ENCODE data around the gene HLA-DPB1.

Gene HLA-DPB1

DNA sequence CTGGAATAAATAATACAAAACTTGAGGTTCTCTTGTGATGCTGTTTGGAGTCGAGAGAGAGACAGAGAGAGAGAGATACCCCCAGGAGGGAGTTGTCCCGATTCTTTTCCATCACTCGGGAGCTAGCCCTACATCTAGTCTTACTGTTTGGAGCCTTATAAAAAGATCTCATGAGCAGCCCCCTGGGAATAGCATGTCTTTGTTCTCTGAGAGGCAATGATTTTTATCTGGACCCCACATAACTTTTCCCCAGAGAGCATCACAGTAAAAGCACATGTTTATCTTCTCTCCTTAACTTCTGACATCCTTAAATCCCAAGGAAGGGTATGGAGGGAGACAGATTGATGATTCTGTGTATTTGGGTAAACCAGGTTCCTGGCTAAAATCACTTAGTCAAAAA lies 45.5 kb upstream of the HLA-DPB1 start:
- H3K27ac ChIP-seq (ENCODE audit: low read depth, low read length, poor library complexity, severe bottlenecking): no peak overlapping the region
- no peak overlapping the region for H2AFZ ChIP-seq (ENCODE audit: low read length)
- H3F3A ChIP-seq (ENCODE audit: insufficient read depth, low read length): no peaks in the 10 kb centered on the region
- no peak overlapping the region for H3K9ac ChIP-seq (ENCODE audit: low read length)
- H3K79me2 ChIP-seq (ENCODE audit: insufficient read depth, low read length): no peaks in the 10 kb centered on the region
- H3K4me1 ChIP-seq (ENCODE audit: insufficient read depth, low read length, severe bottlenecking): no peaks in the 10 kb centered on the region
- no peak overlapping the region for H3K4me3 ChIP-seq (ENCODE audit: low read depth, low read length, poor library complexity, severe bottlenecking)
- no peaks in the 10 kb centered on the region; the same call in 1 of the 2 replicates for H3K36me3 ChIP-seq (ENCODE audit: insufficient read depth, low read length)
- no peak overlapping the region for H3K4me2 ChIP-seq (ENCODE audit: low read length)
- TF ChIP-seq, protein P1, sequence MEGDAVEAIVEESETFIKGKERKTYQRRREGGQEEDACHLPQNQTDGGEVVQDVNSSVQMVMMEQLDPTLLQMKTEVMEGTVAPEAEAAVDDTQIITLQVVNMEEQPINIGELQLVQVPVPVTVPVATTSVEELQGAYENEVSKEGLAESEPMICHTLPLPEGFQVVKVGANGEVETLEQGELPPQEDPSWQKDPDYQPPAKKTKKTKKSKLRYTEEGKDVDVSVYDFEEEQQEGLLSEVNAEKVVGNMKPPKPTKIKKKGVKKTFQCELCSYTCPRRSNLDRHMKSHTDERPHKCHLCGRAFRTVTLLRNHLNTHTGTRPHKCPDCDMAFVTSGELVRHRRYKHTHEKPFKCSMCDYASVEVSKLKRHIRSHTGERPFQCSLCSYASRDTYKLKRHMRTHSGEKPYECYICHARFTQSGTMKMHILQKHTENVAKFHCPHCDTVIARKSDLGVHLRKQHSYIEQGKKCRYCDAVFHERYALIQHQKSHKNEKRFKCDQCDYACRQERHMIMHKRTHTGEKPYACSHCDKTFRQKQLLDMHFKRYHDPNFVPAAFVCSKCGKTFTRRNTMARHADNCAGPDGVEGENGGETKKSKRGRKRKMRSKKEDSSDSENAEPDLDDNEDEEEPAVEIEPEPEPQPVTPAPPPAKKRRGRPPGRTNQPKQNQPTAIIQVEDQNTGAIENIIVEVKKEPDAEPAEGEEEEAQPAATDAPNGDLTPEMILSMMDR (IDR thresholded peaks at IDR 0.05; ENCODE audit: low read length): no peak
- no peak for TF ChIP-seq EZH2 (IDR thresholded peaks at IDR 0.05; ENCODE audit: borderline replicate concordance, low read length)
- H3K27me3 ChIP-seq (ENCODE audit: insufficient read depth, low read length): no peaks in the 10 kb centered on the region
- H4K20me1 ChIP-seq (ENCODE audit: insufficient read depth, low read length): no peaks in the 10 kb centered on the region
- no peaks in the 10 kb centered on the region for H3K9me2 ChIP-seq (ENCODE audit: low read depth, low read length)
- H3K9me3 ChIP-seq (ENCODE audit: low read length): peaks cover 4% of the 10 kb centered on the region; the same call in 1 of the 2 replicates

GRCh38 chr6:33034554-33034953 lies 41.2 kb upstream of the HLA-DPB1 start:
- Histone ChIP-seq H3K4me3 (ENCODE audit: low read depth, low read length, poor library complexity, severe bottlenecking) (no peak overlapping the region), H2AFZ (ENCODE audit: low read length) (no peak overlapping the region), H3K4me2 (ENCODE audit: low read length) (no peak overlapping the region), H3K27me3 (ENCODE audit: insufficient read depth, low read length) (no peaks in the 10 kb centered on the region), H3K4me1 (ENCODE audit: insufficient read depth, low read length, severe bottlenecking) (no peaks in the 10 kb centered on the region), H3K9me3 (ENCODE audit: low read length) (peaks cover 5% of the 10 kb centered on the region; the same call in 1 of the 2 replicates), H3F3A (ENCODE audit: insufficient read depth, low read length) (no peaks in the 10 kb centered on the region), H3K36me3 (ENCODE audit: insufficient read depth, low read length) (no peaks in the 10 kb centered on the region), H4K20me1 (ENCODE audit: insufficient read depth, low read length) (no peaks in the 10 kb centered on the region), H3K27ac (ENCODE audit: low read depth, low read length, poor library complexity, severe bottlenecking) (no peak overlapping the region), H3K79me2 (ENCODE audit: insufficient read depth, low read length) (no peaks in the 10 kb centered on the region), H3K9ac (ENCODE audit: low read length) (no peak overlapping the region), H3K9me2 (ENCODE audit: low read depth, low read length) (no peaks in the 10 kb centered on the region)
- TF ChIP-seq, protein P1 (IDR thresholded peaks at IDR 0.05; ENCODE audit: low read length): no peak
- no peak for TF ChIP-seq EZH2 (IDR thresholded peaks at IDR 0.05; ENCODE audit: borderline replicate concordance, low read length)

DNA sequence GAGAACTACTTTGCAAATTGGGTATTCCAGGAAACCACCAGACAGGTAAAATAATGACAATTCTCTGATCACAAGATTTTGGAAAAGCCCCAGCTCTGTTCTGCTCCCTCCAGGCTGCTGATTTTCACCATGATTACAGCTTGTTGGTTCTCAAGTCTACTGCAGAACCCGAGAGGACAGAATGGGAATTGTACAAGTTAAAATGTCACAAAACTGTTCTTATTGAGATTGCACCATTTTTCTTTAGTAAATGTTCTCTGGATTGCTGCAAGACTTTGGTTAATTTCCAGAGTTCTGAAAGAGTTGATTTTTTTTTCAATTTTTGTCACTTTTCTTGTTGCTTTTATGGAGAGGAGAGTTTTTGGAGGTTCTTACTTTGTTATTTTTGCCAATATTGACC lies 39.3 kb upstream of the HLA-DPB1 start:
- H4K20me1 ChIP-seq (ENCODE audit: insufficient read depth, low read length): no peaks in the 10 kb centered on the region
- TF ChIP-seq, protein P1 (IDR thresholded peaks at IDR 0.05; ENCODE audit: low read length): no peak
- no peak for TF ChIP-seq EZH2 (IDR thresholded peaks at IDR 0.05; ENCODE audit: borderline replicate concordance, low read length)
- H3K27me3 ChIP-seq (ENCODE audit: insufficient read depth, low read length): no peaks in the 10 kb centered on the region

More for the DNA sequence above, 39.3 kb upstream of the HLA-DPB1 start:
- no peaks in the 10 kb centered on the region for H3K79me2 ChIP-seq (ENCODE audit: insufficient read depth, low read length)
- H3F3A ChIP-seq (ENCODE audit: insufficient read depth, low read length): no peaks in the 10 kb centered on the region
- no peak overlapping the region for H2AFZ ChIP-seq (ENCODE audit: low read length)
- no peaks in the 10 kb centered on the region for H3K36me3 ChIP-seq (ENCODE audit: insufficient read depth, low read length)
- no peak overlapping the region for H3K9ac ChIP-seq (ENCODE audit: low read length)
- H3K27ac ChIP-seq (ENCODE audit: low read depth, low read length, poor library complexity, severe bottlenecking): no peak overlapping the region
- no peaks in the 10 kb centered on the region for H3K9me2 ChIP-seq (ENCODE audit: low read depth, low read length)
- H3K4me2 ChIP-seq (ENCODE audit: low read length): no peak overlapping the region
- no peak overlapping the region for H3K4me3 ChIP-seq (ENCODE audit: low read depth, low read length, poor library complexity, severe bottlenecking)
- H3K4me1 ChIP-seq (ENCODE audit: insufficient read depth, low read length, severe bottlenecking): no peaks in the 10 kb centered on the region
- peaks cover 5% of the 10 kb centered on the region; the same call in 1 of the 2 replicates for H3K9me3 ChIP-seq (ENCODE audit: low read length)

All from OCI-LY1 (cell line).